Neural progenitor cell (in vitro differentiated cells): Measurements from ENCODE around the gene PLPP3. TPM values are rescaled to one million over a fixed set of nuclear protein-coding genes. Genes with fewer than 3 reads are reported as not detected.

Source experiments
- DNase-seq: peaks from one replicate; pipeline ENCODE4 v3.0.0-alpha.2; 2016; ENCODE audit warnings: low spot score
- H2AFZ ChIP-seq: fragments of 200-600 bp; sonication (generic); replicated peaks from 2 replicates; pipeline ENCODE4 v1.6.1; 2016; ENCODE audit warnings: antibody characterized with exemption
- H3F3A ChIP-seq: fragments of 200-600 bp; sonication (generic); 2 replicates; pipeline ENCODE4 v1.6.1; 2016; ENCODE audit warnings: antibody characterized with exemption, low read depth
- H3K27ac ChIP-seq: fragments of 200-600 bp; sonication (generic); 2 replicates; pipeline ENCODE4 v1.5.1; 2016; ENCODE audit warnings: mild to moderate bottlenecking
- H3K27me3 ChIP-seq: fragments of 200-600 bp; sonication (generic); 2 replicates; pipeline ENCODE4 v1.6.1; 2016; ENCODE audit warnings: mild to moderate bottlenecking, moderate library complexity
- H3K36me3 ChIP-seq: fragments of 200-600 bp; sonication (generic); 2 replicates; pipeline ENCODE4 v1.5.1; 2016
- H3K4me1 ChIP-seq: fragments of 200-600 bp; sonication (generic); 2 replicates; pipeline ENCODE4 v1.6.1; 2016; ENCODE audit warnings: mixed run types
- H3K4me2 ChIP-seq: fragments of 200-600 bp; sonication (generic); 2 replicates; pipeline ENCODE4 v1.6.1; 2016
- H3K4me3 ChIP-seq: fragments of 200-600 bp; sonication (generic); 2 replicates; pipeline ENCODE4 v1.5.1; 2016
- H3K79me2 ChIP-seq: fragments of 200-600 bp; sonication (generic); 2 replicates; pipeline ENCODE4 v1.6.1; 2016; ENCODE audit warnings: low read depth
- H3K9ac ChIP-seq: fragments of 200-600 bp; sonication (generic); 2 replicates; pipeline ENCODE4 v1.6.1; 2016
- H3K9me3 ChIP-seq: fragments of 200-600 bp; sonication (generic); 2 replicates; pipeline ENCODE4 v1.5.1; 2016; ENCODE audit warnings: low read depth
- H4K20me1 ChIP-seq: fragments of 200-600 bp; sonication (generic); 2 replicates; pipeline ENCODE4 v1.6.1; 2016; ENCODE audit warnings: low read depth
- H3K27ac Mint-ChIP-seq: 3 replicates; pipeline ENCODE4 v1.8.0; 2021; ENCODE audit warnings: mixed read lengths
- H3K27me3 Mint-ChIP-seq: 2 replicates; pipeline ENCODE4 v1.8.0; 2022; ENCODE audit warnings: low read depth, mild to moderate bottlenecking, inconsistent platforms, moderate library complexity, mixed read lengths; ENCODE audit not compliant: insufficient read depth
- H3K36me3 Mint-ChIP-seq: 3 replicates; pipeline ENCODE4 v1.8.0; 2021; ENCODE audit warnings: mixed read lengths
- H3K4me1 Mint-ChIP-seq: 3 replicates; pipeline ENCODE4 v1.8.0; 2021; ENCODE audit warnings: mixed read lengths
- H3K4me3 Mint-ChIP-seq: 3 replicates; pipeline ENCODE4 v1.8.0; 2021; ENCODE audit warnings: mild to moderate bottlenecking, moderate library complexity, mixed read lengths
- H3K9me3 Mint-ChIP-seq: 3 replicates; pipeline ENCODE4 v1.8.0; 2020; ENCODE audit warnings: mixed read lengths
- EZH2 ChIP-seq: fragments of 200-600 bp; sonication (generic); IDR thresholded peaks from 2 replicates; pipeline ENCODE4 v1.6.1; 2017; ENCODE audit warnings: antibody characterized with exemption, mild to moderate bottlenecking, moderate library complexity
- EZH2phosphoT487 ChIP-seq: fragments of 200-600 bp; sonication (generic); IDR thresholded peaks from 2 replicates; pipeline ENCODE4 v1.6.1; 2017; ENCODE audit warnings: antibody characterized with exemption
- total RNA-seq: library from RNA; depleted of rRNA; stranded (reverse); fragments of >200 nt; gene quantifications from 2 replicates; pipeline ENCODE4 v1.2.3, GENCODE V29; 2015; ENCODE audit warnings: low replicate concordance
- TF ChIP-seq, protein P1 (sequence below): fragments of 200-600 bp; sonication (generic); IDR thresholded peaks from 2 replicates; pipeline ENCODE4 v1.5.1; 2017; ENCODE audit warnings: antibody characterized with exemption, mild to moderate bottlenecking

The PLPP3 gene
- total RNA-seq, 1 donor from 2014 or later, result 28.5 TPM

DNA sequence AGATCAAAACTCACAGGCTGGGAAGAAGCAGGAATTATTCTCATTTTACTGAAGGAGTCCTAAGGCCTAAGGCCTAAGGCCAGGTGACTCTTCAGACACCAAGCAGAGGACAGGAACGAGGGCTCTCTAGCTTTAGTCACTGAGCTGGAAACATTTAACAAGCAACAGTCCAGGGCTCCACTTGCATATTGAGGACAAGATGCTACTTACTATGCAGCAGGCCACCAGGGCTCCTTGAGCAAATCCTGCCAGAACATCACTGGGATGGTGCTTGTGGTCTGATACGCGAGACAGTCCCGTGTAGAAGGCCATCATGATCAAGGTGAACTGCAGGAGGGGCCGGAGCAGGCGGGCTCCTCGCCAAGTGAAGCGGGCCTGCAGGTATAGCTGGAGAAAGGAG, 67.6 kb downstream of the PLPP3 start:
- Mint-ChIP-seq H3K9me3 (no peaks in the 10 kb centered on the region), H3K27ac (peak overlapping the region; percentile 25), H3K4me1 (peaks cover 43% of the 10 kb centered on the region), H3K27me3 (peaks cover 4% of the 10 kb centered on the region), H3K36me3 (peaks cover 58% of the 10 kb centered on the region), H3K4me3 (no peak overlapping the region)
- Histone ChIP-seq H3K79me2 (peaks cover 27% of the 10 kb centered on the region), H3K27me3 (no peaks in the 10 kb centered on the region), H3K4me2 (peak overlapping the region; percentile 73), H3K9ac (no peak overlapping the region), H3K36me3 (no peaks in the 10 kb centered on the region), H3F3A (peaks cover 34% of the 10 kb centered on the region), H3K4me1 (peaks cover 34% of the 10 kb centered on the region), H4K20me1 (peaks cover 37% of the 10 kb centered on the region), H3K27ac (peak overlapping the region; percentile 38), H3K9me3 (no peaks in the 10 kb centered on the region), H2AFZ (no peak overlapping the region), H3K4me3 (no peak overlapping the region)
- no peak for DNase-seq
- TF ChIP-seq, protein P1, sequence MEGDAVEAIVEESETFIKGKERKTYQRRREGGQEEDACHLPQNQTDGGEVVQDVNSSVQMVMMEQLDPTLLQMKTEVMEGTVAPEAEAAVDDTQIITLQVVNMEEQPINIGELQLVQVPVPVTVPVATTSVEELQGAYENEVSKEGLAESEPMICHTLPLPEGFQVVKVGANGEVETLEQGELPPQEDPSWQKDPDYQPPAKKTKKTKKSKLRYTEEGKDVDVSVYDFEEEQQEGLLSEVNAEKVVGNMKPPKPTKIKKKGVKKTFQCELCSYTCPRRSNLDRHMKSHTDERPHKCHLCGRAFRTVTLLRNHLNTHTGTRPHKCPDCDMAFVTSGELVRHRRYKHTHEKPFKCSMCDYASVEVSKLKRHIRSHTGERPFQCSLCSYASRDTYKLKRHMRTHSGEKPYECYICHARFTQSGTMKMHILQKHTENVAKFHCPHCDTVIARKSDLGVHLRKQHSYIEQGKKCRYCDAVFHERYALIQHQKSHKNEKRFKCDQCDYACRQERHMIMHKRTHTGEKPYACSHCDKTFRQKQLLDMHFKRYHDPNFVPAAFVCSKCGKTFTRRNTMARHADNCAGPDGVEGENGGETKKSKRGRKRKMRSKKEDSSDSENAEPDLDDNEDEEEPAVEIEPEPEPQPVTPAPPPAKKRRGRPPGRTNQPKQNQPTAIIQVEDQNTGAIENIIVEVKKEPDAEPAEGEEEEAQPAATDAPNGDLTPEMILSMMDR, result no peak
- TF ChIP-seq EZH2phosphoT487 (no peak), EZH2 (no peak)

DNA sequence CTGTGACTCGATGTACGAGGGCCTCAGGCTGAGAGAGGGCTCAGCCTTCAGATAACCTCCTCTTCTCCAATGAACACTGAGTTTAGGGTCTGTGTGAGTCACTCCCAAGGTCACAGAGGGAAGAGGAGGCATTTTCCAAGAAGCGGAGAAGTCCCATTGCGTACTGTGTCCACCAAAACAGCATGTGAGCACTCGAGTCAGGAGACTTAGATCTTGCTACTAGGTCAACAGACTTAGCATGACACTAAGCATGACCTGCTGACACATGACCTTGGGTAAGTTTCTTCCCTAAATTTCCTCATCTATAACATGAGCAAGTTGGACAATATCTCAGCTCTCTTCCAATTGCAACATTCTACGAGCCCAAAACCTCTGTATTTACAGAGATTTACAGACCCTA, 68.0 kb downstream of the PLPP3 start:
- H3K4me3 ChIP-seq, result no peak overlapping the region
- H3K9me3 ChIP-seq, result no peaks in the 10 kb centered on the region
- H3K9ac ChIP-seq, result no peak overlapping the region
- no peak overlapping the region for H2AFZ ChIP-seq
- TF ChIP-seq, protein P1, result no peak
- no peak for TF ChIP-seq EZH2phosphoT487
- TF ChIP-seq EZH2, result no peak
- Mint-ChIP-seq H3K27me3 (peaks cover 4% of the 10 kb centered on the region), H3K9me3 (no peaks in the 10 kb centered on the region), H3K27ac (peak overlapping the region; percentile 79), H3K4me1 (peaks cover 44% of the 10 kb centered on the region), H3K4me3 (no peak overlapping the region), H3K36me3 (peaks cover 57% of the 10 kb centered on the region)
- no peak for DNase-seq
- no peaks in the 10 kb centered on the region for H3K27me3 ChIP-seq
- peaks cover 34% of the 10 kb centered on the region for H3F3A ChIP-seq
- H3K79me2 ChIP-seq, result peaks cover 27% of the 10 kb centered on the region
- H4K20me1 ChIP-seq, result peaks cover 34% of the 10 kb centered on the region
- H3K4me1 ChIP-seq, result peaks cover 34% of the 10 kb centered on the region
- peak overlapping the region; percentile 73 for H3K4me2 ChIP-seq
- H3K36me3 ChIP-seq, result no peaks in the 10 kb centered on the region
- peak overlapping the region; percentile 84 for H3K27ac ChIP-seq

DNA sequence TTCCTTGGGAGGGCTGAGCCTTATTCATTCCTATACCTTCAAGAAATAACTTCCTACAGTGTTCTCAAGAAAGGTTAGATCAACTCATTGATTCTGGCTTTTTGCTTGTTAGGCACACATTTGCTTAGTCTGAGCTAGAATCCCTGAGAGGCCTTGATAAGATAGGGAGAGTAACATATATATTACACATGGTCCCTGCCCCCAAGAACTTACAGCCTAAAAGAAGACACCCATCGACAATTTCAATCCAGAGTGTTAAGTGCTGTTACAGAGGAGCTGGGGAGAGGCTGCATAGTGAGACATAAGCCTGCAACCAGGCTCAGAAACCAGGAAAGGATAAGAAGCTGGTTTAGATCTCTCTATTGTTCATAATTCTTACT, 68.7 kb downstream of the PLPP3 start:
- Histone ChIP-seq H4K20me1 (peaks cover 34% of the 10 kb centered on the region), H3K9me3 (no peaks in the 10 kb centered on the region), H2AFZ (no peak overlapping the region), H3K4me3 (peak overlapping the region; percentile 19), H3F3A (peaks cover 34% of the 10 kb centered on the region), H3K27ac (peak overlapping the region; percentile 84), H3K4me1 (peaks cover 34% of the 10 kb centered on the region), H3K79me2 (peaks cover 27% of the 10 kb centered on the region), H3K36me3 (no peaks in the 10 kb centered on the region), H3K27me3 (no peaks in the 10 kb centered on the region), H3K4me2 (peak overlapping the region; percentile 73), H3K9ac (no peak overlapping the region)
- no peak for DNase-seq
- peaks cover 58% of the 10 kb centered on the region for H3K36me3 Mint-ChIP-seq
- H3K27me3 Mint-ChIP-seq, result peaks cover 4% of the 10 kb centered on the region
- no peaks in the 10 kb centered on the region for H3K9me3 Mint-ChIP-seq
- H3K27ac Mint-ChIP-seq, result peak overlapping the region; percentile 79
- peaks cover 47% of the 10 kb centered on the region for H3K4me1 Mint-ChIP-seq
- TF ChIP-seq, protein P1, result no peak
- TF ChIP-seq EZH2 (no peak), EZH2phosphoT487 (no peak)
- H3K4me3 Mint-ChIP-seq, result peak overlapping the region; percentile 51
